A549 treated with dexamethasone at 1 μM for 4 hours (cell line): ENCODE measurements around the gene SPRR3. TPM values are rescaled to one million over a fixed set of nuclear protein-coding genes. Genes with fewer than 3 reads are reported as not detected.

Experiments used
- total RNA-seq: library from RNA; stranded (reverse); fragments of 200-300 nt; extraction: Qiagen RNA extraction; gene quantifications from 5 replicates; pipeline ENCODE4 v1.2.3, GENCODE V29; 2022

SPRR3 gene
- total RNA-seq = not detected in 5 replicates

DNA sequence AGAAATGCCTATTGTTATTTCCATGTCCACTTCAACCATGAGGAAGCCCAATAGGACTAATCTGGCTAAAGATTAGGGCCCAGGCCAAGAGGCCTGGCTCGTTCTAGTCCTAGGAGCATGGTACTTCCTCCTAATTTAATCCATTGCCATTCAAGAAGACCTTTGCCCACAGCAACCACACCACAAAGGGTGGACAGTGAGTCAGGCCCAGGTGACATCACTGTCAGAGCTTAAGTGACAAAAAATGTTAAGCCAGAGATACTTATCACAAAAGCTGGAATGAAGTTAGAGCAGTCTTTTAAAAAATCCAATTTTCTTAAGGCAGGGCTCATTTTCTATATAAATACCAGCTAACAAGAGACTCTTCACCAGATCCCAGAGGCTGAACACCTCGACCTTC lies at the start of gene SPRR3:
Gene SPRR3, plus strand, starts transcription at position 368 of the 400 bp plus-strand sequence. CDS start 1,272 bp downstream, outside the sequence.

GRCh38 chr1:152970495-152970894 lies 31.1 kb upstream of the SPRR3 start, which contains the start of gene SPRR4:
Gene SPRR4 (plus strand): TSS chr1:152970648. CDS start chr1:152971891, 1,243 bp downstream.

GRCh38 chr1:152983743-152984142 lies 17.8 kb upstream of the SPRR3 start, which contains the start of gene SPRR1A:
Gene SPRR1A (plus strand): TSS chr1:152984081. CDS start chr1:152985231, 1,150 bp downstream.

GRCh38 chr1:153030895-153031294 lies 29.3 kb downstream of the SPRR3 start, which contains the start of gene SPRR1B:
Gene SPRR1B (plus strand): TSS chr1:153031203. CDS start chr1:153032346, 1,143 bp downstream.

GRCh38 chr1:153040950-153041631 lies 39.5 kb downstream of the SPRR3 start, which contains the start of gene SPRR2D:
Gene SPRR2D (minus strand): TSS chr1:153041120. CDS start chr1:153040346, 774 bp downstream.

Other genes starting within 250 kb of the SPRR3 start
- gene KPRP, start 243.7 kb upstream of the SPRR3 start, total RNA-seq = not detected in 5 replicates
- gene LCE1F, start 226.6 kb upstream of the SPRR3 start, total RNA-seq = not detected in 5 replicates
- not detected in 5 replicates for gene LCE1E, start 215.5 kb upstream of the SPRR3 start, total RNA-seq
- not detected in 5 replicates for gene LCE1D, start 205.0 kb upstream of the SPRR3 start, total RNA-seq
- gene LCE1C, start 195.1 kb upstream of the SPRR3 start, total RNA-seq = 0.14 TPM in 1 of 5 replicates, not detected in the others
- 0.08 TPM in 1 of 5 replicates, not detected in the others for gene LCE1B, start 189.8 kb upstream of the SPRR3 start, total RNA-seq
- not detected in 5 replicates for gene LCE1A, start 174.3 kb upstream of the SPRR3 start, total RNA-seq
- gene LCE6A, start 158.9 kb upstream of the SPRR3 start, total RNA-seq = not detected in 5 replicates
- not detected in 5 replicates for gene LCE7A, start 141.8 kb upstream of the SPRR3 start, total RNA-seq
- not detected in 5 replicates for gene SMCP, start 123.4 kb upstream of the SPRR3 start, total RNA-seq
- 0.05 to 0.12 TPM (median 0.09 TPM) in 5 replicates for gene IVL, start 93.2 kb upstream of the SPRR3 start, total RNA-seq
- gene SPRR5, start 54.5 kb upstream of the SPRR3 start, total RNA-seq = not detected in 5 replicates
- gene SPRR4, start 31.1 kb upstream of the SPRR3 start, total RNA-seq = not detected in 5 replicates
- gene SPRR1A, start 17.7 kb upstream of the SPRR3 start, total RNA-seq = not detected in 5 replicates
- not detected in 5 replicates for gene SPRR1B, start 29.5 kb downstream of the SPRR3 start, total RNA-seq
- not detected in 5 replicates for gene SPRR2D, start 39.4 kb downstream of the SPRR3 start, total RNA-seq
- gene SPRR2A, start 55.8 kb downstream of the SPRR3 start, total RNA-seq = 0.12 TPM in 1 of 5 replicates, not detected in the others
- gene SPRR2B, start 69.9 kb downstream of the SPRR3 start, total RNA-seq = not detected in 5 replicates
- not detected in 5 replicates for gene SPRR2E, start 92.8 kb downstream of the SPRR3 start, total RNA-seq
- gene SPRR2F, start 111.8 kb downstream of the SPRR3 start, total RNA-seq = not detected in 5 replicates
- not detected in 5 replicates for gene SPRR2G, start 149.1 kb downstream of the SPRR3 start, total RNA-seq
- gene LELP1, start 201.7 kb downstream of the SPRR3 start, total RNA-seq = not detected in 5 replicates
- gene PRR9, start 215.8 kb downstream of the SPRR3 start, total RNA-seq = 0.10 TPM in 1 of 5 replicates, not detected in the others